AML-193 (cell line): ENCODE results near the gene DAPK2.

ENCODE experiments used
- DNase-seq, 2 experiments: peaks; one replicate each; lab custom pipeline; 2025; lab: John Stamatoyannopoulos, UW

The DAPK2 gene

GRCh38 chr15:64023220-64023619 lies 23.1 kb downstream of the DAPK2 start:
- DNase-seq: no peak

- DNase-seq: no peak
Observed at GRCh38 chr15:64022571-64022970, 23.7 kb downstream of the DAPK2 start.

DNA sequence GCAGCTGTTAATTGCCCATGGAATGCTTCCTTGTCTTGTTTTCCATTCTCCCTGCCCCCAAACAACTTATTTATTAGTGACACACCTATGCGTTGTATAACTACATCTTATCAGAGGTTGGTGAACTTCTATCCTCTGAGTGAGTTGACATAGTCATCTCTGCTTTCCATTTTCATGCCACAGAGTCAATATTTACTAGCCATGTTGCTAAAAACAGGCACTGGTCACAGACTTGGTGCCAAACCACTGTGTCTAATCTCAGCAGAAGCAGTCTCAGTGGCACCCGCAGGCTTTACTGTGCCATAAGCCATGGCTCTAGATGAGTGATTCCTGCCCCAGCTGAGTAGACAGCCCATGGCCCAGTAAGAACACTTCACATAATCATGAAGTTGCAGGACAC lies 26.5 kb downstream of the DAPK2 start:
- DNase-seq: no peak

- no peak for DNase-seq
Observed at GRCh38 chr15:64017591-64018163, 28.6 kb downstream of the DAPK2 start.

DNA sequence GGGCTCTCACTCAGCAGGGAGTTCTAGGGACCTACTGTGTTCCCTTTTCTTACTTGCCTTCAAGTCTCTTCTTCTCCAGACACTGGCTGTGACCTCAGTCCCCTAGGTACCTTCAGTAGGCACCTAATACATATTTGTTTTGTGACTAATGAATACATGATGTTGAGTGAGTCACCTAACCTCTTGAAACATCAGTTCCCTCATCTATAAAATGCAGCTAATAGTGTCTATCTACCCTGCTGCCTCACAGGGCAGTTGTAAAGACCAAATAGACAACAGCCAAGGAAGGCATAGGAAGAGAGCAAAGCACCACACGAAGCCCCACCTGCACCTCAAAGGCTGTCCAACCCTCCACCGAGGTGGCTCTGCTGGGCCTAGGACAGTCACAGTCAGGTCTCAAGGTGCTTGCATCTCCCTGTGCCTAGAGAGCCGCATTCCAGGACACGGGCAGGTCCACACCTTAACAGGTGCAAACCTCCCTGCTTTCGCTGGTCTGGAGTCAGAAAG lies 29.1 kb downstream of the DAPK2 start:
- no peak for DNase-seq

DNA sequence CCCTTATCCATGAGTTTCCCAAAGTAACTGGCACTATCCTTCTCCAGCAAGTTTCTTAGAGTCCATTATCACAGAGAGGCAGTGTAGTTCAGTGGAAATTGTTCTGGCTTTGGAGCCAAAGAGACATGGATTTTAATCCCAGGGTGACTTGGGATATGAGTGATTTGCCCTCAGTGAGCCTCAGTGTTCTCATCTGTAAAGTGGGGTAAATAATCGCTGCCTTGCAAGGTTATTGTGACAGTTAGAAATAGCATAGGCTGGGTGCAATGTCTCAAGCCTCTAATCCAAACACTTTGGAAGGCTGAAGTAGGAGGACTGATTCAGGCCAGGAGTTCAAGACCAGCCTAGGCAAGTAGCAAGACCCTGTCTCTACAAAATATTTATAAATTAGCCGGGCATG lies 30.0 kb downstream of the DAPK2 start:
- DNase-seq: no peak

DNA sequence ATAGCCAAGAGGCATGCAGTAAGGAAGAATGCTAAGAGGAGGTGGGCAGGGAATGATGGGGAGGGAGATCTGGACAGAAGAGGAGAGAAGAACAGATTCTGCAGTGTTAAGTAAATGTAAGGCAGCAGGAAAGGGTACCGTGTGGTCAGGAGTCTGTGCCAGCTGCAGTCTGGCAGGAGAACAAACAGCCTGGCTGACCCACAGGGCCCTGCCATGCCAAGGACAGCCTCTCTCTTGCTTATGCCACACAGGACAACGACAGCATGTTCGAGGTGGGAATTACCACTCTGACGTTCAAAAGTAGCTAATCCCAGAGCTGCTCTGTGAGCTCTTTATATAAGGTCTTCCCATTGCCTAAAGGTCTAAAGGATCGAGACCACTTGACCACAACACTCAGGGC lies 31.3 kb downstream of the DAPK2 start:
- no peak for DNase-seq

- no peak for DNase-seq
Observed at GRCh38 chr15:64013179-64014062, 32.9 kb downstream of the DAPK2 start.

GRCh38 chr15:64011736-64012135 lies 34.5 kb downstream of the DAPK2 start:
- DNase-seq: no peak

DNA sequence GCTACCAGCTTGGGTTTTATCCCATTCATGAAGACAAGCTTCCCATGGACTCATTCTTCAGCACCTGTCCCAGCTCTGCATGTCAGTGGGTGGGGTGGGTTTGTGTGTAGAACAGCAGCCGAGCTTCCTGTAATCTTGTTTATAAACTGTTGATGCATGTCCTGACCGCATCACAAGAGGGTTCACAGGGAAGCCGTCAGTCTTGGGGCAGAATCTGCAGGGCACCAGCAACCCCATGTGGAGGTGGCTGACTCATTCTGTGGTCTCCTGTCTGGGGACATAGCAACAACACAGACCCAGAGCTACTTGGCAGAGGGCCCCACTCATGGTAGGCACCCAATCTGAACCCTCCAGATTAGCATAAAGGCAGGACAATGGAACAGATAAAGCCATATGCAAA lies 35.6 kb downstream of the DAPK2 start:
- DNase-seq: peak; percentile 84 to 85

DNA sequence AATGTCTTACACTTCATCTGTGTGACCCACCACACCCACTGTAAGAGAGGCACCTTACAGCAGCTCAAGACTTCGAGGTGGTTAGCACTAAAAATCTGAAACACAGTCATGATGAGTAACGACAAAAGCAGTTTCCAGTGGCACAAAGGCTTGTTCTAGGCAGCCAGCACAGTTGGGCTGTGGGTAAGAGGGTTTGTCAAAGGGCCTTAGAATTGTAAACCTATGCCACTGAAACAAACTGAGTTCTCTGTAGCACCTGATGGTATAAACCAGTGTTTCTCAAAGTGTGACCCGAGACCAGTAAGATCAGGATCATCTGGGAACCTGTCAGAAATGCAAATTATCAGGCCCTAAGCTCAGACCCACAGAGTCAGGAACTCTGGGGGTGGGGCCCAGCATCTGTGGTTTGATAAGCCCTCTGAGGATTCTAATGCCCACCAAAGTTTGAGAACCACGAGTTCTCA lies 36.5 kb downstream of the DAPK2 start:
- DNase-seq: no peak

- no peak for DNase-seq
Observed at GRCh38 chr15:64009241-64009640, 37.0 kb downstream of the DAPK2 start.

- no peak for DNase-seq
Observed at GRCh38 chr15:64008177-64008576, 38.1 kb downstream of the DAPK2 start.

GRCh38 chr15:64006642-64007041 lies 39.6 kb downstream of the DAPK2 start:
- DNase-seq: no peak

DNA sequence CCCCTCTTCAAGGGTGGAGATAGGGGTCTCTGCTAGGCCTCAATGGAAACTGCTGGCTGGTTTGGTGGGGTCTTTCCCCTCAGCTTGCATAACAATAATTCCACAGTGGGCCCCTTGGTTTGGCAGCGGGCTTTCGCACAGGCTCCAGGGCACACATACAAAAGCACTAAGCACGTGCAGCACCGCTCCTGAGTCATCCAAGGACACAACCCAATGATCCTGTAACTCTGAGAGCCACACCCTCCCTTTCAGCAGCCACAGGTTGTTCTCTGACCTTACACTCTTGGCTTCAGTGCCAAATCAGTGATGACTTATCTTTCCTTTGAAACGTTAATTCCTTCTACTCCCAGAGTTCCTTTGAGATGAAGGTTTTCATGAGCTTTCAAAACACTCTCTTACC lies 41.7 kb downstream of the DAPK2 start:
- no peak for DNase-seq

- DNase-seq: no peak
Observed at GRCh38 chr15:64004056-64004455, 42.2 kb downstream of the DAPK2 start.

GRCh38 chr15:64003182-64003581 lies 43.1 kb downstream of the DAPK2 start:
- no peak for DNase-seq

DNA sequence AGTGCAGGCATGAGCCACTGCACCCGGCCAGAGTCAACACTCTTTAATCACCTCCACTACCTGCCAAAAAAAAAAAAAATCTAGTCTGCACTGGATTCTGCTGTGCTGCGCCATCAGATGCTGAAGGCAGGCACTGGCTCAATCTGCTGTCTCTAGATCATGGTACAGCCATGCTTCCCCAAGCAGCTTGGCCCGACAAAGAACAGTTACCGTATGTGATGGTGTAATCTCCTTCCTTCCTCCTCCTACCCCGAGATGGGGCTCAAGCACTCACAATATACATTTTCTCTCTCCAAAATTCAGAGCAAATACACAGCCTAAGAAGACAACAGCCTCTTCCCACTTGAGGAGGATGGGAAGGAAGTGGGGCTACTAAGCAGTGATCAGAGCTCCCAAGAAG lies 45.1 kb downstream of the DAPK2 start:
- peak; percentile 88 to 92 for DNase-seq

DNA sequence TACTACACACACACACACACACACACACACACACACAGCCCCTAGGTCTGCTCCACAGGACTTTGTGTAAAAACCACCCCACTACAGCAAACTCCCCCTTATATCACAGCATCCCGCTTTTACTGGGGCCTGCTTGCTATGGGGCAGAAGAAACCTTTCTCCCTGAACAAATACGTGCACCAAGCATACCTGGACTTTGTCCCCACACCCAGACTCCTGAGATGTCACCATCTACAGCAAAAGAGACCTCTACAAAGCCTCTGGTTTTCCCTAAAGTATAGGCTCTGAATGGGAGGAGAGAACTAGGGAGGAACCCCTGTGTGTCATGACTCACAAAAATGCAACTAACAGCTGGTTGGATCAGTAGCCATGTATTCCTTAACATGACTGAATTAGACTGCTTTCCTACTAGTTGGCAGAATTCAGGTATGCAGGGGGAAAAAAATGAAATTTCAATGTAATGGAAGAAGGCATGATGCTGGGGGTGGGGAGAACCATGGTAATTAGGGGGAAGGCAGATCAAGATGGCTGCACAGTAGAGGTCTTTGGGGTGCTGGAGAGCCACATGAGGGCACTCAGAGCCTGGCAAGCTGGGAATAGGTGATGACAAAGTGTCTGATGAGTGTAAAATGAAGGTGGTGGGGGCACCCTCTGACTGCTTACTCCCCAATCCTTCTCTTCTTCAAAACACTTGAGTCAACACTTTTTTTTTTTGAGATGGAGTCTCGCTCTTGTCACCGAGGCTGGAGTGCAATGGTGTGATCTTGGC lies 45.9 kb downstream of the DAPK2 start:
- DNase-seq: no peak

- DNase-seq: peak; percentile 62 to 75
Observed at GRCh38 chr15:63999177-63999576, 47.1 kb downstream of the DAPK2 start.

DNA sequence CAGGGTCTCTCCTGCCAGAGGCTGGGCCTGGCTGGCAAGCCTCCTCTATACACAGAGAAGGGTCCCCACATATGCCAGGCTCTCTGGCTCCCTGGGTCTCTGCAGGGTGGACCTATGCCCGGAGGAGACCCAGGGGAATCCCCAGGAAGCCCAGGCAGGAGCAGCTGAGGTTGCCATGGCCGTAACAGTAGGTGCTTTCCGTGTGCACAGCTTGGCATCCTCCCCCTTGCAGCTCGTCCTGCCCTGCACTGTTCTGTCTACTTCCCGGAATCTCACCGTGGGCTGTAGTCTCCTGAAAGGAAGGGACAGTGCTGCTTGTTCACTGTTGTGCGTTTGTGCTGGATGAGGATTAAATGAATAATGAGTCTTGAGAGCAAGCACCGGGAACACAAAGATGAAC lies 47.8 kb downstream of the DAPK2 start:
- no peak for DNase-seq

GRCh38 chr15:63997715-63998442 lies 48.4 kb downstream of the DAPK2 start:
- no peak for DNase-seq
